Measurements from ENCODE around the gene ASMT.

DNA sequence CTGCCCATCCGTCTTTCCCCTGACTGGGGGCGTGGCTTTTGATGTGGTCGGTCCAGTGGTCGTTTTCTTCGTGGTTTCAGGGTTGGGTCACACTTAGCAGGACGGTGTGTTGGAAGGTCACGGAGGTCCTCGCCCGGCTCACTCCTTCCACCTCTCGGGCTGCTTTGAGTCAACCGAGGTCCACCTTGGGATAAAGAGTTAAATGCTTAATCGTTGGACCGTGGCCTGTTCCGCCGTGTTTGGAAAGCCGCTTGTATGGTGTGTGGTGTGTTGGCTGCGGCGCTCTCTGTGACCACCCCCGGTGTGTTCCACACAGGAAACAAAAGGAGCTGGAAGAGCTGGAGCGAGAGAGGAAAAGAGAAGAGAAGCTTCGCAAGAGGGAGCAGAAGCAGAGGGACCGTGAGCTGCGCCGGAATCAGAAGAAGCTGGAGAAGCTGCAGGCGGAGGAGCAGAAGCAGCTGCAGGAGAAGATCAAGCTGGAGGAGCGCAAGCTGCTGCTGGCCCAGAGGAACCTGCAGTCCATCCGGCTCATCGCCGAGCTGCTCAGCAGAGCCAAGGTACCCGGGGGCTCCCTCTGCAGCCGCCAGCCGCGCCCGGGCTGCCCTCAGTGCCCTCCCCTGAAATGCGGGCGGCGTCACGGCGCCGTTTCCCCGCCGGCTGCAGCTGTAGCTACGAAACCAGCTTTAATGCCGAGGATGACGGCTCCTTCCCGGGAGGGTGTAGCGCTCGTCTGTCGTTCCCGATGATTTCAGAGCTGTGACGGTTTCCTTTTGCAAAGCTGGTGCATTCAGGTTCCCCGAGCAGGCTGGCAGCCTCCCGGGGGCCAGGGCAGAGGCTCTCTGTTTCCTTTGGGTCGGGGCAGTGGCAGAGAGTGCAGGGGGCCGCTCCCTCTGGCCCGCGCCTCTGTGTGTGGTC lies 15.7 kb upstream of the ASMT start:
- TF ChIP-seq CTCF (IDR thresholded peaks at IDR 0.05): no peak
- TF ChIP-seq POLR2A (IDR thresholded peaks at IDR 0.05): no peak

Data from lower leg skin (tissue), 3 donors.